Testis (tissue), 2 donors: ENCODE data around the gene ANKRD18B.

ENCODE experiments used
- CTCF ChIP-seq, 3 experiments: fragments of 450-650 bp in 2 of 3; fragments of 200-600 bp in 1 of 3; sonication (generic) in 1 of 3; IDR thresholded peaks; one replicate each; pipeline ENCODE4 v1.5.1; 2016 to 2019; ENCODE audit warnings: antibody characterized with exemption in 3 of 3, mild to moderate bottlenecking in 2 of 3, moderate library complexity in 1 of 3
- POLR2A ChIP-seq: fragments of 450-650 bp; IDR thresholded peaks from one replicate; pipeline ENCODE4 v1.6.1; 2017; ENCODE audit warnings: antibody characterized with exemption, mild to moderate bottlenecking, moderate library complexity

DNA sequence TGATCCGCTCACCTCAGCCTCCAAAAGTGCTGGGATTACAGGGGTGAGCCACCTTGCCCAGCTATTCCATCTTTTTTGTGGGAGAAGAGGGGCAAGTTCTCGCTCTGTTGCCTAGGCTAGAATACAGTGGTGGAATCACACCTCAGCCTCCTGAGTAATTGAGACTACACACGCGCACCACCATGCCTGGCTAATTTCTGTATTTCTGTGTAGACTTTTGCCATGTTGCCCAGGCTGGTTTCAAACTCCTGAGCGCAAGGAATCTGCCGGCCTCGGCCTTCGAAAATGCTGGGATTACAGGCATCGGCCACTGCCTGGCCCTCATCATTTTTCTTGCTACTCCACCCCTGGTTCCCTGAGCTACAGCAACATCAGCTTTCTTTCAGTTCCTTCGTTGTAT, 47.5 kb upstream of the ANKRD18B start:
- TF ChIP-seq CTCF (IDR thresholded peaks at IDR 0.05) (no peak), POLR2A (no peak)
